PC-3 (cell line): ENCODE measurements around the gene SLC16A12. TPM values are rescaled to one million over a fixed set of nuclear protein-coding genes. Genes with fewer than 3 reads are reported as not detected.

Source experiments
- ATAC-seq: fragments of 200-7000 bp; cut with Tn5 transposase; 2 replicates; pipeline ENCODE4 v1.9.1; 2020; ENCODE audit warnings: mild to moderate bottlenecking, moderate library complexity
- BruUV-seq: library from RNA; stranded (reverse); fragments of 400-500 nt; replicated peaks from 2 replicates; lab custom pipeline; 2021; lab: Mats Ljungman, UMichigan
- CTCF ChIA-PET: fragments of 300-600 bp; sonication (Branson Sonifier 250); formaldehyde crosslinking; loops from one replicate; lab custom pipeline; 2022; ENCODE audit warnings: antibody characterized with exemption; lab: Charles Lee
- POLR2A ChIA-PET: fragments of 300-600 bp; sonication (Branson Sonifier 250); formaldehyde crosslinking; loops from one replicate; lab custom pipeline; 2022; ENCODE audit warnings: antibody characterized with exemption; ENCODE audit not compliant: unreplicated experiment; lab: Charles Lee
- DNase-seq: peaks from one replicate; pipeline ENCODE4 v3.0.0-alpha.2; 2015
- H2AFZ ChIP-seq: fragments of 300-600 bp; sonication (generic); 2 replicates; pipeline ENCODE4 v1.6.0; 2016; ENCODE audit warnings: antibody characterized with exemption, low read length
- H3F3A ChIP-seq: fragments of 300-600 bp; sonication (generic); one replicate; pipeline ENCODE4 v1.6.0; 2017; ENCODE audit warnings: antibody characterized with exemption, low read length, control low read depth, mild to moderate bottlenecking; ENCODE audit not compliant: unreplicated experiment
- H3K27ac ChIP-seq: fragments of 300-600 bp; sonication (generic); 2 replicates; pipeline ENCODE4 v1.5.1; 2016; ENCODE audit warnings: mild to moderate bottlenecking, low read length
- H3K27me3 ChIP-seq: fragments of 300-600 bp; sonication (generic); 2 replicates; pipeline ENCODE4 v1.6.1; 2016; ENCODE audit warnings: low read length, mixed read lengths
- H3K36me3 ChIP-seq: fragments of 300-600 bp; sonication (generic); 2 replicates; pipeline ENCODE4 v1.6.1; 2016; ENCODE audit warnings: low read depth, mixed run types, low read length, mixed read lengths
- H3K4me1 ChIP-seq: fragments of 300-600 bp; sonication (generic); 2 replicates; pipeline ENCODE4 v1.5.1; 2016; ENCODE audit warnings: low read length; ENCODE audit not compliant: insufficient read depth
- H3K4me2 ChIP-seq: fragments of 300-600 bp; sonication (generic); 2 replicates; pipeline ENCODE4 v1.6.0; 2016; ENCODE audit warnings: low read length
- H3K4me3 ChIP-seq: fragments of 300-600 bp; sonication (generic); 2 replicates; pipeline ENCODE4 v1.5.1; 2016; ENCODE audit warnings: mild to moderate bottlenecking, low read length, mixed read lengths
- H3K79me2 ChIP-seq: fragments of 300-600 bp; sonication (generic); 2 replicates; pipeline ENCODE4 v1.6.1; 2017; ENCODE audit warnings: low read length, mixed read lengths
- H3K9ac ChIP-seq: fragments of 300-600 bp; sonication (generic); 2 replicates; pipeline ENCODE4 v1.6.0; 2016; ENCODE audit warnings: mild to moderate bottlenecking, low read length
- H3K9me2 ChIP-seq: fragments of 300-600 bp; sonication (generic); replicated peaks from 2 replicates; pipeline ENCODE4 v1.6.1; 2016; ENCODE audit warnings: mixed run types, low read length, mixed read lengths
- H3K9me3 ChIP-seq: fragments of 300-600 bp; sonication (generic); 2 replicates; pipeline ENCODE4 v1.6.1; 2016; ENCODE audit warnings: low read length, mixed read lengths
- H4K20me1 ChIP-seq: fragments of 300-600 bp; sonication (generic); 2 replicates; pipeline ENCODE4 v1.6.1; 2016; ENCODE audit warnings: low read length, mixed read lengths
- CTCF ChIP-seq: fragments of 300-600 bp; sonication (generic); conservative IDR thresholded peaks from 2 replicates; pipeline ENCODE4 v1.5.1; 2017; ENCODE audit warnings: antibody characterized with exemption, low read depth, mild to moderate bottlenecking, low read length
- EZH2 ChIP-seq: fragments of 300-600 bp; sonication (generic); IDR thresholded peaks from one replicate; pipeline ENCODE4 v1.6.1; 2017; ENCODE audit warnings: antibody characterized with exemption, mild to moderate bottlenecking, low read length; ENCODE audit not compliant: unreplicated experiment
- EZH2phosphoT487 ChIP-seq: fragments of 300-600 bp; sonication (generic); IDR thresholded peaks from 2 replicates; pipeline ENCODE4 v1.6.1; 2018; ENCODE audit warnings: mild to moderate bottlenecking, antibody characterized with exemption, low read length, borderline replicate concordance
- intact Hi-C: fragments of 100-400 bp; cut with micrococcal nuclease; formaldehyde crosslinking; loops from 2 replicates; pipeline ENCODE4 v1.9.0; 2023
- total RNA-seq: library from RNA; depleted of rRNA; stranded (reverse); fragments of >200 nt; gene quantifications from 2 replicates; pipeline ENCODE4 v1.2.3, GENCODE V29; 2014

Gene SLC16A12
- total RNA-seq, 1 experiment from 2014 or later, result not detected

GRCh38 chr10:89543841-89544240, 8.4 kb upstream of the SLC16A12 start:
- Histone ChIP-seq H3F3A (no peaks in the 10 kb centered on the region), H3K9me3 (no peaks in the 10 kb centered on the region), H2AFZ (no peak overlapping the region), H3K27me3 (no peaks in the 10 kb centered on the region), H4K20me1 (no peaks in the 10 kb centered on the region), H3K9ac (no peak overlapping the region), H3K79me2 (no peaks in the 10 kb centered on the region), H3K4me1 (peaks cover 5% of the 10 kb centered on the region), H3K4me2 (no peak overlapping the region), H3K4me3 (no peak overlapping the region), H3K9me2 (no peaks in the 10 kb centered on the region), H3K36me3 (no peaks in the 10 kb centered on the region), H3K27ac (no peak overlapping the region)
- DNase-seq, result peak; percentile 52
- intact Hi-C loops, result no loop called here
- POLR2A ChIA-PET, result interaction anchor here (0.6 kb wide), 1 partner anchor 241 kb away, joined by 3 read pairs; no protein-coding TSS in a partner anchor
- peak; percentile 40 for ATAC-seq
- no TSS peak for BruUV-seq
- CTCF ChIA-PET, result no interaction called here
- TF ChIP-seq EZH2 (no peak), CTCF (no peak), EZH2phosphoT487 (no peak)

DNA sequence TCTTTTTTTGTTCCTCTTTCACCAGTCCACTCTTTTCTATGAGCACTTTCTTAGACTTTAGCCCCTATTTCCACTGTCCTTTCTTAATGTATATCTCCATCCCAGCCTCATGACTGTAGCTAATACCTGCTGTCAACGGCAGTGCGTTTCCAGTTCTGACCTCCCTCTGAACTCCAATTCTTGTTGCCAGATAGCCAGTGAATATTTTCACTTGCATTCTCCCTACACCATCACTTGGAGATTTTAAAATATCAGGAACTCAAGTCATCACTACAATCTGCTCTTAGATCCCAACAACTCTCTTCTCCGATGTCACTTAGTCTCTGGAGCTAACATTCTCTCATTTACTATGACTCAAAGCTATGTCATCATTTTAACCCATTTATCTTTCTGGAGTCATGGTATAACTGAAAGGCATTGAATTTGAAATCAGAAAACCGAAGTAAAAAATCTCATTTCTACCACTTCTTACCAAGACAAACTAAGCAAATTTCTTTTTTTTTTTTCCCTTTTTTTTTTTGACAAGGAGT, 5.1 kb upstream of the SLC16A12 start:
- no peak overlapping the region for H3K27ac ChIP-seq
- CTCF ChIA-PET, result no interaction called here
- H3K9me2 ChIP-seq, result no peaks in the 10 kb centered on the region
- H3K9ac ChIP-seq, result no peak overlapping the region
- intact Hi-C loops, result no loop called here
- no peak overlapping the region for H2AFZ ChIP-seq
- no peaks in the 10 kb centered on the region for H3F3A ChIP-seq
- H3K4me3 ChIP-seq, result no peak overlapping the region
- TF ChIP-seq CTCF (no peak), EZH2phosphoT487 (no peak), EZH2 (no peak)
- POLR2A ChIA-PET, result interaction anchor here (0.7 kb wide), 1 partner anchor 9 kb away, joined by 18 read pairs; no protein-coding TSS in a partner anchor
- no peak overlapping the region for H3K4me2 ChIP-seq
- no peaks in the 10 kb centered on the region for H3K36me3 ChIP-seq
- 0 out of 2 replicates have a peak, but pooled peaks have one; percentile 22 for ATAC-seq
- H3K27me3 ChIP-seq, result no peaks in the 10 kb centered on the region
- 0 out of 2 replicates have a peak, but pooled peaks cover 3% of the 10 kb centered on the region for H3K4me1 ChIP-seq
- no peaks in the 10 kb centered on the region for H4K20me1 ChIP-seq
- peak; percentile 34 for DNase-seq
- no TSS peak for BruUV-seq
- no peaks in the 10 kb centered on the region for H3K9me3 ChIP-seq
- H3K79me2 ChIP-seq, result no peaks in the 10 kb centered on the region

- POLR2A ChIA-PET, result no interaction called here
- no peak for DNase-seq
Measured at GRCh38 chr10:89537364-89537763, 2.0 kb upstream of the SLC16A12 start.

More at GRCh38 chr10:89537364-89537763, 2.0 kb upstream of the SLC16A12 start:
- no TSS peak for BruUV-seq
- Histone ChIP-seq H3K9me3 (no peaks in the 10 kb centered on the region), H3K9ac (no peak overlapping the region), H3K79me2 (no peaks in the 10 kb centered on the region), H3K4me2 (no peak overlapping the region), H3K27ac (no peak overlapping the region), H2AFZ (no peak overlapping the region), H3K4me1 (0 out of 2 replicates have a peak, but pooled peaks cover 3% of the 10 kb centered on the region), H3K4me3 (no peak overlapping the region), H3F3A (no peaks in the 10 kb centered on the region), H3K27me3 (no peaks in the 10 kb centered on the region), H3K36me3 (no peaks in the 10 kb centered on the region), H3K9me2 (no peaks in the 10 kb centered on the region), H4K20me1 (no peaks in the 10 kb centered on the region)
- TF ChIP-seq EZH2 (no peak), EZH2phosphoT487 (no peak), CTCF (no peak)
- CTCF ChIA-PET, result no interaction called here
- ATAC-seq, result no peak
- intact Hi-C loops, result no loop called here
